NCI-H69 (cell line): ENCODE data around the gene FAF2.
"Not testable (repeated sequence)": the region's sequence is repeated elsewhere in the genome, so short reads cannot be mapped to it uniquely, and the experiment has no call there.

Source experiments
- DNase-seq: peaks from one replicate; lab custom pipeline; 2025; lab: John Stamatoyannopoulos, UW

The FAF2 gene, protein sequence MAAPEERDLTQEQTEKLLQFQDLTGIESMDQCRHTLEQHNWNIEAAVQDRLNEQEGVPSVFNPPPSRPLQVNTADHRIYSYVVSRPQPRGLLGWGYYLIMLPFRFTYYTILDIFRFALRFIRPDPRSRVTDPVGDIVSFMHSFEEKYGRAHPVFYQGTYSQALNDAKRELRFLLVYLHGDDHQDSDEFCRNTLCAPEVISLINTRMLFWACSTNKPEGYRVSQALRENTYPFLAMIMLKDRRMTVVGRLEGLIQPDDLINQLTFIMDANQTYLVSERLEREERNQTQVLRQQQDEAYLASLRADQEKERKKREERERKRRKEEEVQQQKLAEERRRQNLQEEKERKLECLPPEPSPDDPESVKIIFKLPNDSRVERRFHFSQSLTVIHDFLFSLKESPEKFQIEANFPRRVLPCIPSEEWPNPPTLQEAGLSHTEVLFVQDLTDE

DNA sequence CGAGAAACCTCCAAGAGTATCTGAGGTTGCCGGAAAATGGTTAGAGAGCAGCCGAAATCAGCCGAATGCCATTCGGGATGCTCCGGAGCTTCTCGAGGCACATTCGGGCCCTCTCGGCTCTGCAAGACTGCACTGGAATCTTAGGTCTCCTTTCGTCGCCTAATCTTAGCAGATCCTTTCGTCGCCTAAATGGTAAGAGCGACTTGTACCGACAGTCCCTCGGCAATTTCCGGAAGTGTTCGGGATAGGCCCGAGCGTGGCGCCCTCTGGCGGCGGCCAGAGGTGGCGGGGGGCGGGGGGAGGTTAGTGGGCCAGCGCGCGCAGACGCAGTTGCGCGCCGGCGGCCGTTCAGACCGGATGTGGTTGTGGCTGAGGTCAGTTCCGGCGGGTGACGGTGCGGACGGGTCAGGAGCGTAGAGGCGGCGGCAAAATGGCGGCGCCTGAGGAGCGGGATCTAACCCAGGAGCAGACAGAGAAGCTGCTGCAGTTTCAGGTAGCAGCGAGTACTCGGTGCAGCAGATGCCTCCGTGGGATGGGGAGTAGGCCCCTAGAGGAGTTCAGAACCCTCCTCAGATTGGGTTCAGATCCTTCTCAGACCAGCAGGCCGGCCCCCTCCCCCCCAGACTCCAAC, at the start of gene FAF2:
Gene FAF2 (plus strand): TSS at position 408 of the 631 bp plus-strand sequence. CDS start 23 bp downstream, at position 431.
- DNase-seq = peak; percentile 99

DNA sequence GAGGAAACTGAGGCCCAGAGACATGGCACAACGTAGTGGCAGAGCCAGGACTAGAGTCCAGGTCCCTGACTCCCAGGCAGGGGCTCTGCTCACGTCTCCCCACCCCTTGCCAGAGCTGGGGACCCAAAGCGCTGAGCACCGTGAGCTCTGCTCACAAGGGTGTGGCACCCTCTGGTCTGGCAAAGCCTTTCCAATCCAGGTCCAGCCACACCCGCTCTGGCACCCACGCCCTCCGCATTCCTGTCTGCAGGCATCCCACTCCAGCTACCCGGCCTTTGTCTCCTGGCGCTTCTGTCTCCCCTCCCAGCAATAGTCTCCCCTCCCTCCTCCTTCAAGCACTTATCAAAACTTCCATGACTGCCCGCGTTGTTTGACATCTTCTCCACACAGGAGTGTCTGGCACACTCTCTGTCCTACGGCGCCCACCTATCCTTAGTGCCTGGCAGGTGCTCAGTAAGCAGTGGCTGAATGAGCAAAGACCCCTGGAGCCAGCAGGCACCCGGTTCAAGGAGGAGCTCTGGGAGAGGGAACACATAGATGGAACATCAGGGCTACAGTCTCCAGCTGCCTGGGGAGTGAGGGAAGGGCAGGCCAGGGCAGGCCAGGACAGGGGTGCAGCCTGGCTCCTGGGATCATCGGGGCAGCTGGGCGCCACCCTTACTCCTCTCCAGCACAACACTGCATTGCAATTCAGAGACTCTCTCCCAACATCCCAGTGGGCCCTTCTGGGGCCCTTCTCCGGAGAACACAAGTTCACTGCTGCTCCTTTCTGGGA, 47.6 kb upstream of the FAF2 start:
- DNase-seq = no peak

DNA sequence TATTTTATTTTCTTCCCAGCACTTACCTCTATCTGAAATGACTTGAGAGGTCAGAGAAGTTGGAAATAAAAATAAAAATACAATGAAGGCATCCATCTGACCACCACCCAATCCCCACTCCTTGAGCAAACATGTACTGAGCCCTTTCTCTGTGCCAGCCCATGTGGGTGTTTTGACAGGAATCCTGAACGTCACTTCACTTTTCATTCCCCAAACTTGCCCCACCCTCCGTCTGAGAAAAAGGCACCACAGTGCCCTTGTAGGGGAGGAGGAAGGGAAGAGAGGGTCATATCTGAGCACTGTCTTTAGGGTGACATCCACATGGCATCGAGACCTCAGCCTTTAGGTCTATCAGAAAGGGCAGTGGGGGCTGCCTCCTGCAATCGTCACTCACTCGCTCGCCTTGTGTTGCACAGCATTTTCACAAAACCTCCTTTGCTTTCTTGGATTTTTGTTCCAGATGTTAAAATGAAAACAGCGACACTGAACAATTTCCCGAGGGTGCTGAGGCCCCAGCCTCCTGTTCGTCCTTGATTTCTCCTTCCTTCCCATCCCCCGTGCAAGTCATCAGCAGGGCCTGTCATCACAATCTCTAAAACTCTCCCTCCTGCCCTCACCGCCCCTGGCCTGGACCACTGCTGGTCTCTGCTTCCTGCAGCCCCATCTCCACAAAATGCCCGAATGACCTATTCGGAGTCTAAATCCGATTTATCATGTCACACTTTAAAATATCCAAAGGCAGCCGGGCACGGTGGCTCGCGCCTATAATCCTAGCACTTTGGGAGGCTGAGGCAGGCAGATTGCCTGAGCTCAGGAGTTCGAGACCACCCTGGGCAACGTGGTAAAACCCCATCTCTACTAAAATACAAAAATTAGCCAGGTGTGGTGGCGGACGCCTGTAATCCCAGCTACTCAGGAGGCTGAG, 46.6 kb upstream of the FAF2 start:
- DNase-seq = no peak

DNA sequence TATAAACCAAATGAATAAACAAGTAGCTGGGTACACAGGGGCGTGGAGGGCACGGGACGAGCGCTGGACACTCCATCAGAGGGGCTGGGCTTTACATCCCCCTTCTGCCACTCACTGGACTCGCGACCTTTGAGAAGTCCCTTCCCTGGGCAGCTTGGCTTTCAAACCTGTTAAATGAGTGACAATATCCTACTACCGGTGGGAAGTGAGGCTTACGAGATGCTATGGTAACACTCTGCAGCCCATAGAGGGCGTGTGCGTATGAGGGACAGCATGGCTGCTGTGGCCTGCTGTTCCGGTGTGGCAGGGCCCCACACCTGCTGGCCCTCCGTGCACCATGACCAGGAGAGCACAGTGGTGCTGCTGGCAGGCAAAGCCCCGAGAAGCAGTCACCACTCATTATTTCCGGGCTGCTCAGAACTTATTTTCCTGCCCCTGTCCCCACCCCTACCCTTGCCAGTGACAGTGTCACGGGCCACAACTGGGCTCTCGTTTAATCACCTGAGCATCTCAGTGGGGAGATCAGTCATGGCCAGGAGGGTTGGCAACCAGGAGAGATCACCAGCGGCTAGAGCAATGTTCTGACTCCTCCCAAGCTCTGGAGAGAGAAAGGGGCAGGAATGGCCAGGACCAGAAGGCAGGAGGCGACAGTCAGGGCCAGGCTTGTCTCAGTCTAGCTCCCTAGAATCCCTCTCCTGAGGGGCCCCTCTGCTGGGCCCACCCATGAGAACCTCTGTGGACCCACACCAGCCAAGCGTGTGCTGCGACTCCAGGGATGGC, 42.3 kb upstream of the FAF2 start:
- no peak for DNase-seq

DNA sequence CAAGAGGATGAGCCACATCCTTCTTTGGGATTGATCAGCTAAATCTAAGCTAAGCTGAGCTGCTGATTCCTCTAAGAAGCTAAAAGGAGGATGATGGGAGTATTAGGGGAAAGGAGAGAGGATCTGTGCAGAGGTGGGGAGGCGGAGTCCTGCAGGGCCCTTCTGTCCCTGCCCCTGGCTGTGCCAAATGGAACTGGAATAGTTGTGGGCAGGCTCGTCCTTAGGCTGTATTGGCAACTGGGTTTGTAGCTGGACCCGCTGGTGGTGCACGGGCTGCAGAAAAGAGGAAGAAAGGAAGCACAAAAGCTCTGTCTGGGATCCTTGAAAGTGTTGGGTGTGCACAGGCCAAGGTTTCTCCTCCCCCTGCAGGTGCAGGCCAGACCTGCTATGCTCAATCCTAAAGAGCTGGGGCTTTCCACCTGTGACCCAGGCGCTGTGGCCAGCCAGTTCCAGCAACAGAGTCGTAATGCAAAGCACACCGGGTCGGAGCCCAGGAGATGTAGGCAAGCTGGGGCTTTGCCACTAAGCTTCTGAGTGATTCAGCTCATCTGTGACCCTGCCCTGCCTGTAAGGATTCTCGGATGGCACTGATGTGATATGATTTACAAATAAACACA, 41.6 kb upstream of the FAF2 start:
- DNase-seq = no peak

DNA sequence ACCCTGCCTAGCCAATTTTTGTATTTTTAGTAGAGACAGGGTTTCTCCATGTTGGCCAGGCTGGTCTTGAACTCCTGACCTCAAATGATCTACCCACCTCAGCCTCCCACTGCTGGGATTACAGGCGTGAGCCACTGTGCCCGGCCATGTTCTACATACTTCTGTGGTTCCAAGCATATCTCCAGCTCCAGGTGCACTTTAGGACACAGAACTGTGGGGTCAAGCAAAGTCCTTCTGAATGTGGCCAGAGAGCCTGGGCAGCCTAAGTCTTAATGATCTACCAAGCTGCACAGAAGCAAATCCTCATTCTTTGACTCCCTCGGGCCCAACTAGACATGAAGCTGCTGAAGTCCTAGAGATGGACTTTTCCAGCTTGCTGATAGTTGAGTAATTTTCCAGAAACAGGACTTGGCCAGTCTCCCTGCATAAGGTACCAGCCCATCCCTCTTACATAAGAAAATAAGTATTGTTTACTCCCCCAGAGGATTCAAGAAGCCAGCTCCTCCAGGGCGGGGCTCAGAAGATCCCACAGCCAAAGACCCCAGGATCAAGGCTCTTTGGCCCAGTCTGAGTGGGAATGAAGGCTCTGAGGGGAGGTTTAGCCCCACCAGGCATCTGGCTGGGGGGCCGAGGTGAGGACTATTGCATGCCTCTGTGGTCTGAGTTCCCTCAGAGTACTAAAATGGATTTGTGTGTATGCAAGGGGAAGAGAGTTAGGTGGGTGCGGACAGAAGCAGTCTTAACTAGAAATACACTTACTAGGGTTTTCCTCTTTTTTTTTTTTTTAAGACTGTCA, 40.5 kb upstream of the FAF2 start:
- DNase-seq = no peak

DNA sequence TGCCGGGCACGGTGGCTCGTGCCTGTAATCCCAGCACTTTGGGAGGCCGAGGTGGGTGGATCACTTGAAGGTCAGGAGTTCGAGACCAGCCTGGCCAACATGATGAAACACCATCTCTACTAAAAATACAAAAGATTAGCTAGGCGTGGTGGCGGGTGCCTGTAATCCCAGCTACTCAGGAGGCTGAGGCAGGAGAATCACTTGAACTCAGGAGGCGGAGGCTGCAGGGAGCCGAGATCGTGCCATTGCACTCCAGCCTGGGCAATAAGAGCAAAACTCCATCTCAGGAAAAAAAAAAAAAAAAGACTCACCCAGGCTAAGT, 40.0 kb upstream of the FAF2 start:
- DNase-seq = not testable (repeated sequence)

DNA sequence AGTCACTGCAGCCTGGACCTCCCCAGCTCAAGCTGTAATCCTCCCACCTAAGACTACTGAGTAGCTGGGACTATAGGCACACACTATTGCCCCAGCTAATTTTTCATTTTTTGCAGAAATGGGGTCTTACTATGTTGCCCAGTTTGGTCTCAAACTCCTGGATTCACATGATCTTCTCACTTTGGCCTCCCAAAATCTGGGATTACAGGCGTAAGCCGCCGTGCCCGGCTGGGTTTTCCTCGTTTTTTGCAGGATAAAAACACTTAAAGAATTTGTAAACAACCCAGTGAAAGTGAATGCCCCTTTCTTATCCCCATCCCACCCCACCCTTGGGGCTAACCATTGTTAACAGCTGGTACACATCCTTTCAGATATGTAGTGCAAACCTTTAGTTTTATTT, 39.6 kb upstream of the FAF2 start:
- no peak for DNase-seq

DNA sequence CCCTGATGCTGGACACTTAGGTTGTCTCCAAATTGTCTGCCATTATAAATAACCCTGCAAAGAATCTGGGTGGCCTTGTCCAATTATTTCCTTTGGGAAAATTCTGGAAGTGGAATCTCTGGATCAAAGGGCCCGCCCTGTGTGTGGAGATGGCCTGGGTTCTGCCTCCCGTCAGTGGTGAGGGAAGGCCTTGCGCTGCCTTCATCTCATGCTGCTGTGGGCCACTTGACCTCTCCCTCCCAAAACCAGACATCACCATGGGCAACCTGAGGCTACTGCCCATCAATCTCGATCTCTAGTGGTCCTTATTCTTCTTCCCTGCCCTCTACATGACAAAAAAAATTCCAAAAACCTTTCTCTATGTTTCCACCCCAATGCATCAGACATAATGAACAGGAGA, 38.4 kb upstream of the FAF2 start:
- DNase-seq = no peak

DNA sequence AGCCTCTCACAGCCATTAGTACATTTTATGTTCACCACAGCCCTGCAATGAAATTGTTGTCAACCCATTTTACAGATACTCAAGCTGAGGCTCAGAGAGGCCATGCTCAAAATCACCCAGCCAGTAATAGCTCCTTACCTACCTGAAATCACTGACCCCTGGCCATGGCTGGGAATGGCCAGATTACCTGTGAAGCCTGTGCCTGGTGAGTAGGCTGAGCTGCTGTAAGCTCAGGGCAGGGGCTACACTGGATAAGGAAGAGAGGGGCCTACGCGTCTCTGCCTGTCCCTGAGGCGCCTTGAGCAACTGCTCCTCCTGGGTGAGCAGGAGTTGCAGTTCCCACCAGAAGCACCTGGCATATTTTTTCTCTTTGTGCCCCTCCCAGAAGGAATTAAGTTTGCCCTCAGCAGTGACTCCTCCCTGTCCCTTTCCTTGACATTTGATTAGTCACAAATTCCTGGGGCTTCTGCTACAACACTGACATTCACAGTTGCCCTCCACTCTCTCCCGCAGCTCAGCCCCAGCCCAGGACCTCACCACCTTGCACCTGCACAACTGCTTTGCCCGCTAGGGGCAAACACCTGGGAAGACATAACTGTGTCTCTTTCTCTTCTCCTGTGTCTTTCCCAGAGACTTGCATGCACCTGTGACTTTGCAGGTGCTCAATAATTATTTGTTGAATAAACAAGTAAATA, 37.6 kb upstream of the FAF2 start:
- no peak for DNase-seq

DNA sequence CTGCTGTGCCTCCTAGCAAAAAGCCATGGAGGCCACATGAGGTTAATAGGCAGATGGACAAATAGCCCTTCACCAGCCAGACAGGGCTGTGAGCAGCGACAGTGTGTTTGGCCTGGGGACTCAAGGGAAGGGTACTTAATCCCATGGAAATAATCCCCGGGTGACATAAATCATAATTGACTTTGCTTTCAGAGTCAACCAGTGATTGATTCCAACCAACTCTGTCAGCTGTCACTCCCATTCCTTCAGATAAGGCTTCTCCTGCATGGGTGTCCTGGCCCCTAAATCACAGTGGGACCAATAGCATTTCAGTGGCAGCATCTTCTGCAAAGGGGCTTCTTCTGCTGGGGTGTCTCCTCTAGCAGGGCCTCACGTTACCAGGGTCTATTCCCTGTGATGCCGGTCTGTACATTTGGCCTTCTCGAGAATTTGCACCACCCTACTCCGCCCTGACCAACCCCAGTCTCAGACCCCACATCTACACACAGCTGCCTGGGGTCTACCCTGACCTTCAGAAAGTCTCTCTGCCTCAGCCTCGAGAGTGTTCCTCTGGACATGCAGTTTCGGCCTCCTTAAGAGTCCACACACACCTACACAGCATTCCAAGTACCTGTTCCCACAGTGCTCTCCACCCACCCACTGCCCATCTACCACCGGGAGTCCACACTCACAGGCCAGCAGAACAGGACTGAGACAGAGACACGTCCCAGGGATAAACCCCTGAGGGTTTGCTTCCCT, 35.5 kb upstream of the FAF2 start:
- no peak for DNase-seq

DNA sequence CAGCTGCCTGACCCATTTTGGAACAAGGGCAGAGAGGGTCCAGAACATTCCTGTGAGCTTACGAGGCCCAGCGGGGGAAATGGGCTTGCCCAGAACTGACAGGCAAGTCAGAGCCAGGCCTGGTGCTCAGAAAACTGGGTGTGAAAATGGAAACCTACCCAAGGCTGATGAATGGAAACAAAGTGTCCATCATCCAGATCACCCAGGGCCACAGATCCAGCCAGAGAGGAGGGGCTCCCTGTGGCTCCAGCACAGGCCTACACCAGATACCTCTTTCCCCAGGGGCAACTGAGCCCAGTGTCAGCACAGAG, 35.0 kb upstream of the FAF2 start:
- no peak for DNase-seq

DNA sequence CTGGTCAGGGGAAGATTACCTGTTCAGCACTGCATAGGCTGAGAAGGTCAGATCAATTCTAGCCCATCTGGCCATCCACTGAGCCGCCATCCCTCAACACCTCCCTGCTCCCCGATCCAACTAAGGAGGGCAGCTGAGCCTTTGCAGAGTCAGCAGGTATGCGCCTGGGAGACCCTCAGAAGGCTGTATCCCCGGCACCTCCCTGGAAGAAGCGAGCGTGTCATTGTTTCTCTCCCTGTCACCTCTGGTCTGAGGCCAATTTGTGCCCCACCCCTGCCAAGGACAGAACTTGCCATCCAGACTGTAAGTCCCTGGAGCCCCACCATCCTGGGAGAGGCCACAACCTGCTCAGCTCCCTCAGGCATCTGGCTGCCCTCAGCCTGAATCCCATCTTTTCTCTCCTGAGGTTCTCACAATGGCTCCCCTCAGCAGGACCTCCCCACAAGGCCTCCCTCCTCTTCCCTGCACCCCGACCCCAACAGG, 34.4 kb upstream of the FAF2 start:
- no peak for DNase-seq

DNA sequence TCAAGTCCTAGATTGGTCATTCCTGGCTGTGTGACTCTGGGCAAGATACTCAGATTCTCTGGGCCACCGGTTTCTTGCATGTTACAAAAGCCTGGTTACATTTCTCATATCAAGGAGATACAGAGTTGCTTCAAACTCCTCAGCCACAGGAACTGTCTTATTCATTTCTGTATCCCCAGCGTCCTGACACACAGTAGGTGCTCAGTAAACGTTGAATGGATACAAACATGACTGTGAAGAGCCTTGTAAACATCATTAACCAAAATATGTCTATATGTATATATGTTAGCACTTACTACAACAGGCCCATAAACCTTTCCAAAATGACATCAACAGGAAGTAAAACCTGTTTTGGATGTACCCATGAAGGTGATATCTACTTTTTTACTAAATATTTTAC, 33.5 kb upstream of the FAF2 start:
- no peak for DNase-seq

DNA sequence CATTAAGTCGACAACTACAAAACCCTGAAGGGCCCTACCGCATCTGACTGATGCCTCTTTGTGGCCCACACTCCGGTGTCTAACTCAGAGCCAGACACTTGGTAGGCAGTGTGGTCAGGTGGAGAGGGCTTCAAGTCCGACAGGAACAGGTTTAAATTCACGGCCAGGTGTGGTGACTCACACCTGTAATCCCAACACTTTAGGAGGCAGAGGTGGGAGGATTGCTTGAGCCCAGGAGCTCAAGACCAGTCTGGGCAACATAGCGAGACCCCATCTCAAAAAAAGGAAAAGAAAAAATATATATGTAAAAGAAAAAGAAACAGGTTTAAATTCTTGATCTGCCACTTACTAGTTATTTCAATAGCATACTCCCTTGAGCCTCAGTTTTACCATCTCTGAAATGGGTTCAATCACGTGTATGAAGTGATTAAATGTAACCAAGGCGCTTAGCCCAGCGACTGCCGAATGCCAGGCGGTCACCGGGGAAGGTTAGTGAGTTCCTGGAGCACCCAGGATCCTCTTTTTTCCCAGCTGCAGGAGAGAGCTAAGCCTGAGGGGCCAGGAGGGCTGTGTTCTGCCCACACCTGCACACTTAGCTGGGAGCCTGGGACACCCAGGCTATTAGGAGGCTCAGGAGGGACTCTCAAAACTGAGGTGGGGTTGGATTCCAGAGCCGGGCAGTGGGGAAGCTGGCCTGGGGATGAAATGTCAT, 32.8 kb upstream of the FAF2 start:
- DNase-seq = peak; percentile 50

DNA sequence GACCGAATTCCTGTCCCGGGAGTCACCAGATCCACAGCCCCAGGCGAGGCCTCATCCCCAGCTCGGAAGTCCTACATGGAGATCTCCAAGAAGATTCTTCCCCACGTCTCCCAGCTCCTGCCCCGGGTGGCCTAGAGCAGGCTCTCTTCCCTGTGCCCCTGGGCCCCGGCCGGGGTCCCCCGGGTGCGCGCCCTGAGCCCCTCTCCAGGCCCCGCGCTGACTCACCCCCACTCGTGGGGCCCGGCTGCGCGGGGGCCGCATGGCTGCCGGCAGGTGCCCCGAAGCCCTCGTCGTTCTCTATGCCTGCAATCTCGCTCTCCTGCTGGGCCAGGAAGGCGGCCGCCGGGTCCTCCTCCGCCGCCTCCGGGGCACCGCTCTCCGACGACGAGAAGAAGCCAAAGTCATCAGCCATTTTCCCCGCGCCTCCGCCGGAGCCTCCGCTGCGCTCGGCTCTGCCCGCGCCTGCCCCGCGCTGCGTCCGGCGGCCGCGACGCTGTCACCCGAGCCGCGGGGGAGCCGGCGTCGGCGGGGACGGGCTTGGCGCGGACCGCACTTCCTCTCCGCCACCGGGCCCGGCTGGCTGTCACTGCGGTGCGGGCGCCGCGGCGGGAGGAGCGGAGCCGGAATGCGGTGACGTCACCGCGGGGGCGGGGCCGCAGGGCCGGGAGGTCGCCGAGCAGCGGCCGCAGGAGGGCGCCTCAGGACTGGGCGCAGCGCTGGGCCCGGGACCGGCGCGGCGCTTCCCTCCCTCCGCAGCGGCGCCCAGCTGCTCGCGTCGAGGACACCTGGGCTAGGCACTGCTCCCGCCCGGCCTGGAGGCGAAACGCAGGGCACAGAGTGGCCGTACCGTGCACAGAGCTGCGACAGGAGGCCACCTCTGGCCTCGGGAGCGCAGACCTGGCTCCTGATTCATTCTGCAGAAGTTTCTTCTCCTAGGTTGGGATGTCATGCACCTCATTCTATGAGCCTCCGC, 31.9 kb upstream of the FAF2 start, which contains the start of gene CLTB:
Gene CLTB (minus strand): TSS at position 588 of the 973 bp plus-strand sequence. CDS start 176 bp downstream, at position 412.
- peak; percentile 96 for DNase-seq
